PC-3 (cell line): Measurements from ENCODE around the gene FGD4.

Source experiments
- CTCF ChIP-seq: fragments of 300-600 bp; sonication (generic); conservative IDR thresholded peaks from 2 replicates; pipeline ENCODE4 v1.5.1; 2017; ENCODE audit warnings: antibody characterized with exemption, low read depth, mild to moderate bottlenecking, low read length
- EZH2 ChIP-seq: fragments of 300-600 bp; sonication (generic); IDR thresholded peaks from one replicate; pipeline ENCODE4 v1.6.1; 2017; ENCODE audit warnings: antibody characterized with exemption, mild to moderate bottlenecking, low read length; ENCODE audit not compliant: unreplicated experiment

- TF ChIP-seq EZH2 (no peak), CTCF (no peak)
Observed at GRCh38 chr12:32560520-32560919, 161.2 kb downstream of the FGD4 start.
